ENCODE results near the gene VPS13C.

DNA sequence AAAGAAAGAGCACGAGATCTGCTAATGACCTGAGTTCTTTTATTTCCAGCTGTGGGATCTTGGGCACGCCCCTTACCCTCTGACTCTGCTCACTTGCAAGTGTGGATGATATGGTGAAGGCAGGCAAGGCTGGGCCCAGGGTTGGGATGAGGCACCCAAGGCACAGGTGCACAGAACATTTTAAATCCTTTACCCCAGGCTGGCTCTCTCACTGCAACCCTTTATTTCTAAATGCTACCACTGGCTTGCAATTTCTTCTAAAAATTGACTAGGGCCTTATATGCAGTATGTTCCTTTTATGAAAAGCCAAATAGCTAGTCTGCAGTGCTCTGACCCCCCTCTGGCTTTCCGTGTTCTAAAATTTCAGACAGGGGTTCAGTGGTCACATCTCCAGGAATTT, 237.7 kb downstream of the VPS13C start:
- TF ChIP-seq TAF1 (IDR thresholded peaks at IDR 0.05; ENCODE audit: borderline replicate concordance, low read depth, low read length) (no peak), POLR2AphosphoS5 (IDR thresholded peaks at IDR 0.05; ENCODE audit: low read depth, low read length) (no peak)
